PFSK-1 (cell line): ENCODE measurements around the gene AP2A2.

Experiments
- FOXP2 ChIP-seq: optimal IDR thresholded peaks from 2 replicates; pipeline ENCODE3; 2011; ENCODE audit warnings: borderline replicate concordance, control low read depth, inconsistent platforms; ENCODE audit not compliant: insufficient read depth; ENCODE audit errors: extremely low read length, extremely low read depth
- POLR2AphosphoS5 ChIP-seq: IDR thresholded peaks from 2 replicates; pipeline ENCODE4 v1.6.1; 2012; ENCODE audit warnings: low read depth, mild to moderate bottlenecking, control low read depth, low read length, moderate library complexity
- REST ChIP-seq, 2 experiments: IDR thresholded peaks; 2 replicates each; pipeline versions ENCODE4 v1.6.1 to v1.8.0; 2011 to 2012; ENCODE audit warnings: low read depth in 2 of 2, low read length in 2 of 2, control low read depth in 1 of 2, inconsistent platforms in 1 of 2, mild to moderate bottlenecking in 1 of 2, moderate library complexity in 1 of 2; ENCODE audit not compliant: insufficient read depth in 1 of 2
- SIN3A ChIP-seq: IDR thresholded peaks from 2 replicates; pipeline ENCODE4 v1.6.1; 2012; ENCODE audit warnings: mild to moderate bottlenecking, low read length, moderate library complexity, borderline replicate concordance; ENCODE audit not compliant: insufficient read depth
- TAF1 ChIP-seq: IDR thresholded peaks from 2 replicates; pipeline ENCODE4 v1.6.1; 2012; ENCODE audit warnings: low read length, control low read depth, borderline replicate concordance; ENCODE audit not compliant: insufficient read depth

Gene AP2A2

GRCh38 chr11:980438-981357, 55.0 kb downstream of the AP2A2 start:
- TF ChIP-seq POLR2AphosphoS5 (no peak), REST (IDR thresholded peaks at IDR 0.05; ENCODE audit: insufficient read depth in 1 of 2, low read depth in 2 of 2, low read length in 2 of 2) (no peak), TAF1 (no peak), SIN3A (no peak), FOXP2 (no peak)

GRCh38 chr11:981764-982163, 56.1 kb downstream of the AP2A2 start:
- TF ChIP-seq REST (IDR thresholded peaks at IDR 0.05; ENCODE audit: insufficient read depth in 1 of 2, low read depth in 2 of 2, low read length in 2 of 2) (no peak), SIN3A (no peak), FOXP2 (no peak), POLR2AphosphoS5 (no peak), TAF1 (no peak)

GRCh38 chr11:984546-984945, 58.9 kb downstream of the AP2A2 start:
- TF ChIP-seq FOXP2 (no peak), POLR2AphosphoS5 (no peak), SIN3A (no peak), TAF1 (no peak)

GRCh38 chr11:985406-985805, 59.7 kb downstream of the AP2A2 start:
- TF ChIP-seq SIN3A (no peak), FOXP2 (no peak), POLR2AphosphoS5 (no peak), TAF1 (no peak), REST (IDR thresholded peaks at IDR 0.05; ENCODE audit: insufficient read depth in 1 of 2, low read depth in 2 of 2, low read length in 2 of 2) (no peak)

GRCh38 chr11:985848-986247, 60.2 kb downstream of the AP2A2 start:
- no peak for TF ChIP-seq TAF1
- TF ChIP-seq POLR2AphosphoS5 = no peak
- TF ChIP-seq REST (IDR thresholded peaks at IDR 0.05; ENCODE audit: insufficient read depth in 1 of 2, low read depth in 2 of 2, low read length in 2 of 2) = no peak
- TF ChIP-seq SIN3A = no peak
- TF ChIP-seq FOXP2 = no peak
